ENCODE results near the gene TCEANC2. TPM values are rescaled to one million over a fixed set of nuclear protein-coding genes. Genes with fewer than 3 reads are reported as not detected.
"Not testable (repeated sequence)": the region's sequence is repeated elsewhere in the genome, so short reads cannot be mapped to it uniquely, and the experiment has no call there.

TCEANC2 gene
- total RNA-seq, 1 donor from 2014 or later, result 2.4 TPM

- FAIRE-seq, result no peak
- no peak overlapping the region for H3K4me3 ChIP-seq (ENCODE audit: low read depth, low read length)
- no peaks in the 10 kb centered on the region for H3K27me3 ChIP-seq (ENCODE audit: control insufficient read depth, insufficient read depth, low read length)
- DNase-seq (ENCODE audit: low read depth), result no peak
- TF ChIP-seq CTCF (IDR thresholded peaks at IDR 0.05; ENCODE audit: insufficient read depth, low read length, severe bottlenecking), result no peak
- no peaks in the 10 kb centered on the region for H3K36me3 ChIP-seq (ENCODE audit: control insufficient read depth, insufficient read depth, low read length)
Measured at GRCh38 chr1:54088385-54088784, 35.0 kb downstream of the TCEANC2 start.

GRCh38 chr1:54091666-54092065, 38.3 kb downstream of the TCEANC2 start:
- no peak for FAIRE-seq
- no peak for TF ChIP-seq CTCF (IDR thresholded peaks at IDR 0.05; ENCODE audit: insufficient read depth, low read length, severe bottlenecking)
- H3K27me3 ChIP-seq (ENCODE audit: control insufficient read depth, insufficient read depth, low read length), result no peaks in the 10 kb centered on the region
- peaks cover 2% of the 10 kb centered on the region for H3K36me3 ChIP-seq (ENCODE audit: control insufficient read depth, insufficient read depth, low read length)
- no peak for DNase-seq (ENCODE audit: low read depth)
- H3K4me3 ChIP-seq (ENCODE audit: low read depth, low read length), result no peak overlapping the region

- Histone ChIP-seq H3K36me3 (ENCODE audit: control insufficient read depth, insufficient read depth, low read length) (peaks cover 2% of the 10 kb centered on the region), H3K27me3 (ENCODE audit: control insufficient read depth, insufficient read depth, low read length) (no peaks in the 10 kb centered on the region), H3K4me3 (ENCODE audit: low read depth, low read length) (no peak overlapping the region)
- no peak for TF ChIP-seq CTCF (IDR thresholded peaks at IDR 0.05; ENCODE audit: insufficient read depth, low read length, severe bottlenecking)
- DNase-seq (ENCODE audit: low read depth), result peak; percentile 15
- FAIRE-seq, result peak; percentile 86
Measured at GRCh38 chr1:54094001-54094729, 40.8 kb downstream of the TCEANC2 start.

GRCh38 chr1:54094730-54095105, 41.3 kb downstream of the TCEANC2 start:
- not testable (repeated sequence) for FAIRE-seq; DNase-seq (ENCODE audit: low read depth); H3K27me3 ChIP-seq (ENCODE audit: control insufficient read depth, insufficient read depth, low read length); H3K36me3 ChIP-seq (ENCODE audit: control insufficient read depth, insufficient read depth, low read length); H3K4me3 ChIP-seq (ENCODE audit: low read depth, low read length)

- Histone ChIP-seq H3K27me3 (ENCODE audit: control insufficient read depth, insufficient read depth, low read length) (no peaks in the 10 kb centered on the region), H3K4me3 (ENCODE audit: low read depth, low read length) (no peak overlapping the region), H3K36me3 (ENCODE audit: control insufficient read depth, insufficient read depth, low read length) (peaks cover 2% of the 10 kb centered on the region)
- FAIRE-seq (peak; percentile 7), DNase-seq (ENCODE audit: low read depth) (no peak)
- no peak for TF ChIP-seq CTCF (IDR thresholded peaks at IDR 0.05; ENCODE audit: insufficient read depth, low read length, severe bottlenecking)
Measured at GRCh38 chr1:54095546-54096226, 42.3 kb downstream of the TCEANC2 start.

- Histone ChIP-seq H3K27me3 (ENCODE audit: control insufficient read depth, insufficient read depth, low read length) (no peaks in the 10 kb centered on the region), H3K36me3 (ENCODE audit: control insufficient read depth, insufficient read depth, low read length) (peaks cover 2% of the 10 kb centered on the region), H3K4me3 (ENCODE audit: low read depth, low read length) (no peak overlapping the region)
- TF ChIP-seq CTCF (IDR thresholded peaks at IDR 0.05; ENCODE audit: insufficient read depth, low read length, severe bottlenecking), result no peak
- FAIRE-seq (no peak), DNase-seq (ENCODE audit: low read depth) (no peak)
Measured at GRCh38 chr1:54096227-54096876, 42.9 kb downstream of the TCEANC2 start.
